HuH-7 (cell line): ENCODE data around the gene SLC27A3.
"Not testable (repeated sequence)": the region's sequence is repeated elsewhere in the genome, so short reads cannot be mapped to it uniquely, and the experiment has no call there.

ENCODE experiments used
- DNase-seq: peaks from one replicate; pipeline ENCODE4 v3.0.0; 2011; ENCODE audit warnings: low spot score

Gene SLC27A3

DNA sequence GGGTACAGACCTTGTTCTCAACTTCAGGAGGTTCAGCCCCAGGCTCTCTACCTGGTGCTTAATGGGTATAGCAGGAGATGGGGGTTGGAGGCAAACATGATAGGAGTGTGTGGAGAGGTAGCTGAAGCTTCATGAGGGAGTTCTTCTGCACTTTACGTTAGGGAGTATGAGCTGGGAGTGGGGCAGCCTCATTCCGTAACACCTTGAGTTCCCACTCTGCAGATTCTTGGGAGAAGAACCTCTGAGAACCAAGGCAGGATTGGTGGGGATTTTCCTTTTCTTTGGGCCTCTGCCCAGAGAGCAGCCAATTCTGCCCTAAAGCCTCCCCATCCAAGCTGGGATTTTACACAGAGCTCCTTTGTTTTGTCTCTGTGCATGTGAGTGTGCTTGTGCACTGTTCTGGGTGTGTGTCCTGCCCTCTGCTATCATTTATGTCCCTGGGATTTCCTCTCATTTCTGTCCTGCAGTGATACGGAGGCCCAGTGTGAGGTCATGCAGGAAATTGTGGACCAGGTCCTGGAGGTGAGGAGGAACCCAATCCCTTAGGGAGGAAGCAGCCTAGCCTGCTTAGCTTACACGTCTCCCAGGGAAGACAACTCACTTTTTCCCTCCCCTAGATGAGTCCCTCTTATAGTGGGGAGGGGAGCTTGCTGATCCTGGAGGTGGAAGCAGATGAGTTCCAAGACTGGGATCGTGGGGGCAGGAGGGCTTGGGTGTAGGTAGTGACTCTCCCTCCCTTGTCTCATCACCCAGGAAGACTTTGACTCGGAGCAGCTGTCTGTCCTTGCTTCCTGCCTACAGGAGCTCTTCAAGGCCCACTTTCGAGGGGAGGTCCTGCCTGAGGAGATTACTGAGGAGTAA is 11.6 kb upstream of the SLC27A3 start:
- no peak for DNase-seq

DNA sequence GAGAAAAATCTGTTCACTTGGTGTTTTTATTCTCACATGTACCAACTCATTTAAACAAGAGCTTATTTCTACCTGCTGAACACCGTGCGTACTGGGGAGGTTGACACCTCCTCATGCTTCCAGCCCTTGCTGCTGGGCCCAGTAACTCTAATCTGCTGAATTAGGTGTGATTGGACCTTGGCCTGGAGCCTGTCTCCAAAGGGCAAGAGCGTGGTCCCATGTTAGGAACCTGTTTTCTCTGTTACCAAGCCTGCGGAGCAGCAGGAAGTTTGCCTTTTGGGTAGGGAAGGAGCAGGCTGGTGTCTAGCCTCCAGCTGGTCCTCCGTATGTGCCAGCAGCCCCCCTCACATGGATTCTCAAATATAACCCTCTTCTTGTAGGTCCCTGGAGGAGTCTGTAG is 10.9 kb upstream of the SLC27A3 start:
- no peak for DNase-seq

DNA sequence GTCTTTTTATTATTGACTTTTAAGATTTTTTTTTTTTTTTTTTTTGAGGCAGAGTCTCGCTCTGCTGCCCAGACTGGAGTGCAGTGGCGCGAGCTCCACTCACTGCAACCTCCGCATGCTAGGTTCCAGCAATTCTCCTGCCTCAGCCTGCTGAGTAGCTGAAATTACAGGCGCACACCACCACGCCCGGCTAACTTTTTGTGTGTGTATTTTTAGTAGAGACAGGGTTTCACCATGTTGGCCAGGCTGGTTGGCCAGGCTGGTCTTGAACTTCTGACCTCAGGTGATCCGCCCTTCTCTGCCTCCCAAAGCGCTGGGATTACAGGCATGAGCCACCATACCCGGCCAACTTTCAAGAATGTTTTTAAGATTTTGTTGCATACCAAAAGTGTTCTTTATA is 8.5 kb upstream of the SLC27A3 start:
- DNase-seq, result not testable (repeated sequence)

DNA sequence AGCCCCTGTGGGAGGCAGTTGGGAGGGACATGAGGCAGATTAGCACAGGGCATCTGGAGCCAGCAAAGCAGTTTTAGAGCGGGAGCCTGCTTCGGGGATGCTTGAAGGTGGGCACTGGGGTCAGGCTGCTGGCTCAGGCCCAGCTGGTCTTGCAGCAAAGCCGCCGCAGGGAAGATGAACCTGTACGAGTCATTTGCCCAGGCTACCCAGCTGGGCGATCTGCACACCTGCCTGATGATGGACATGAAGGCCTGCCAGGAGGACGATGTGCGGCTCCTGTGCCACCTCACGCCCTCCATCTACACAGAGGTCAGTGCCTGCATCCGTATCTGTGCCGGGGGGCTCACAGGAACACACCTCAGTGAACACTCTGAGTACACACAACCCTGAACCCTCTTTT is 7.7 kb upstream of the SLC27A3 start:
- DNase-seq, result no peak

DNA sequence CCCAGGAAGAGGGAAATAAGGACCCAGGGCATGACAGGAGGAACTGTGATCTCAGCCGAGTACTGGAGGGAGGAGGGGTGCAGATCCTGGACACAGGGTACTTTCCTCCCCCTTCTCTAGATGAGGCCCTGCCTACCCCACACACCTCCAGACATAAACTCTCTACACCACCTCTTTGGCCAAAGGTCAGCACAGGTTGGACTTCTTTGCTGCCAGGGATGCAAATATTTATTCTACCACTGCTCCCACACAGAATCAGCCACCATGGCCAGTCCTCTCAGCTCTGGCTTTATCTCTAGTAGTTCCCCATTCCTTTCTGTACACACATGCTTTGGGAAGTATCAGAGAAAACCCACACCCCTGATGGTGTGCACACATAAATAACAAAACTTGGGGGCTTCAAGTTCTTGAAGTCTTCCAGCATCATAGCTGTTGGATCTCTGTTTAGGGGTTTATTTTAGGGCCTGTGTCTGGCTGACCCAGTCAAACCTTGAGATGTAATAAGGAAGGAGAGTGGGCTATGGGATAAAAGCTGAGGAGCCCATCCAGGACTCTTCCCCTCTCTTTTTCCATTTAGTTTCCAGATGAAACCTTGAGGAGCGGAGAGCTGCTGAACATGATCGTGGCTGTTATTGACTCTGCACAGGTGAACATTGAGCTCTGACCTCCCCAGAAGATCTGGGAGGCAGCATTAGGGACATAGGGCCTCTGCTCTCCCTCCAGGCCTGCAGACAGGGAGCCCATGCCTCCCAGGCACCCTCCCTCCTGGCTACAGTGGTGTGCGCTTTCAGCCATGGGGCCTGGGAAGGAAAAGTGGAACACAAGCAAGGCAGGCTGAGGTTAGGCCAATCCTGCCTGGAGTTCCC is 6.7 kb upstream of the SLC27A3 start:
- DNase-seq, result peak; percentile 66

DNA sequence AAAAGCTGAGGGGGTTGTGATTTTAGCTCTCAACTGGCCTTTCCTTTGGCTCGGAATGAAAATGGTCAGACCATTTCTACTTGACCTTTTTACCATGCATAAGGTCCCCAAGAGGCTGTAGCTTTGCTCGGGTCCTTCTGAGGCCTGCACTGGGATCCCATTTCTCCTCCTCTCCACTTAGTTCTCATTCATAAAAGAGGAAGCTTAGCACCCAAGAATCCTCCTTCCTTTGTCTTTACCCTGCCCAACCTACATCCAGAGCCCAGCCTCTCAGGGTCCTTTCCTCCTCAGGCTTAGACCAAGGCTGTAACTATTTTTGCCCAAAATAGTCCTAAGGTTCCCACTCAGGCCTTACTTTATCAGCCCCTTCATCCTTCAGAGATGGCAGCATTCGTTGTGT is 6.0 kb upstream of the SLC27A3 start:
- DNase-seq, result no peak

DNA sequence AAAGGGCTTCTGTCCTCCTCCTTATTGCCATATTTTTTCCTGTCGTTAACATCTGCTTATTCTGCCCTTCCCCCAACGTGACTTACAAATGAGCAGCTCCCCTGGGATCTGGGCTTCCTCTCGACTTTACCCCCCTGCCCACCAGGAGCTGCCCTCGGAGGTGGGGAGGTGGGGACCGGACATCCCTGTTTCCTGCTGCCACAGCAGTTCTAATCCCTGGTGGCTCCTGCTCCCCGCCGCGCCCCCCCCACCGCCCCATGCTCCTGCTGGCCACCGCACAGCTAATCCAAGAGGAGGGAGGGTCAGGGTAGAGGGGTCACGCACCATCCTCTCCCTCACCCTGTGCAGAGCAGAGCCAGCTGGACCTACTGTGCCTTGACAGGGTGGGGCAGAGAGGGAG is 4.4 kb upstream of the SLC27A3 start:
- DNase-seq, result no peak

DNA sequence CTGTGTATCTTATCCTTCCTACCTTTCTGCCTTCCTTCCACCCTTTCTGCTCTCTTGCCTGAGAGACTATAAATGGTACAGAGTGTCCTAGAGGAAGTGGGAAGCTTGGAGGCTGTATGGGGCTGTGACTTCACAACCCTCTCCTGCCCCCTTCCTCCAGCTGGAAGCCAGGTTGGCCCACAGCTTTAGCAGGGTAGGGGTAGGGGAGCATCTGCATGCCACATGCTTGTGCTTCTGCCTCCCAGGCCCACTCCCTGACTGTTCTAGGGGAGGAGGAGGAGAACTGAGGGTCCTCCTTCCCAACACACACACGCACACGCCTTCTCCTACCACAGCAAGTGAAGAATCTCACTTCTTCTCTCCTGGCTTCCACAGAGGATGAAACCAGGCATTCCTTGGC is 3.9 kb upstream of the SLC27A3 start:
- DNase-seq, result no peak

DNA sequence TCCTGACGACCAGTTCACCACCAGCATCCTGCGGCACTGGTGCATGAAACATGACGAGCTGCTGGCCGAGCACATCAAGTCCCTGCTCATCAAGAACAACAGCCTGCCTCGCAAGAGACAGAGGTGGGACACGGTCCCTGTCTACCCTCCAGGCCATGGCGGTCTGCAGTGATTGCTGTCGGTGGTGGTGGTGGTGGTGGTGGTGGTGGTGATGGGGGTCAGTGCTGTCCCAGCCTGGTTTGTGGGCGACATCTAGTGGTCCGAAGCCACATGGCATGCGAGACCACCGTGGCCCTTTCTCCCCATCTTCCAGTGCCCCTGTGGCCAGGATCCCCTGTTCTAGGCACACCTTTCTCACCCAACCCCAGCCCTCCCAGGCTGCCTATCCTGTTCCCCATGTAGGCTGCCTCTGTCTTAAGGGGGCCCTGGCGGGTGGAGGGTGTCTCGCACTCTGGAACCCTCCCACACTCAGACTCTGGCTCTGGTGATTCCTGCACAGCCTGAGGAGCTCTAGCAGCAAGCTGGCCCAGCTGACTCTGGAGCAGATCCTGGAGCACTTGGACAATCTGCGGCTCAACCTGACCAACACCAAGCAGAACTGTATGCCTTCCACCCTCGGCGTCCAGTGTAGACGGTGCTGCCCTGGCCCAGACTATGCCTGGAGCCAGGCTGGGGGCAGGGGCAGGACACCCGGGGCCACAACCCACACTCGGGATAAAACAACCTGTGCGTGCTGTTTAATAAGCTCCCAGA is 3.2 kb upstream of the SLC27A3 start:
- DNase-seq, result peak; percentile 73

DNA sequence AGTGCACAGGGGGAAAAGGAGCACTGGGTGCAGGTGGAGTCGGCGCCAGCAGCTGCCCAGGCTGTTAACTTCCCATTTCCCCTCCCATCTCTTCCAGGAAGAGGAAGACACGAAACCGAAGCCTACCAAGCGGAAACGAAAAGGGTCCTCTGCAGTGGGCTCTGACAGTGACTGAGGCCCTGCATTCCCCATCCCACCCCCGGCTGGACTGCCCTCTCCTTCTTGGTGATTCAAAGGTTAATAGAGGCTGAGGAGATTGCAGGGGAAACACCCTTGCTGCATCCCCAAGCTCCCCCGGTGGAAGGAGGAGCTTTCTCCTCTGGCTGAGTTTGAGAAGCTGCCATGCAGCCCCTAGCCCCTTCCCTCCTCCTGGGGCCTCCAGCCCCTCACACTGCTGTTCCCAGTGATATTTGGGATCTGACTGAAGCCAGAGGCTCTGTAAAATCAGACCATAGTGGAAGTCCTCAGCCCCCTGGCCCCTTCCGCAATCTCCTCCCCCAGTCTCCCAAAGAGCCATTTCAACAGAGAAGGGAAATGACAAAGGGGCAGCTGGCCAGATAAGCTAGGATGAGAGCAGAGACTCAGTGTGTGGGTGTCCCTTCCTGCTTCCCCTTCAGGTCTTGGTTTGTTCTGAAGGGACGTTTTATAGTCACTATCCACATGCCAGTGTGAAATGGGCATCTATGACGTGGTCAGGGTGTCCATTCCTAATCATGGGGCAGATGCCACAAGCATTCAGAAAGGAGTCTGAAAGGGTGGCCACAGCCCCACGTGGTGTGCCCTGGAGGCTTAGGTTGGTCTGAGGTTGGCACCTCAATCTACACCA is 1.9 kb upstream of the SLC27A3 start:
- DNase-seq, result no peak

DNA sequence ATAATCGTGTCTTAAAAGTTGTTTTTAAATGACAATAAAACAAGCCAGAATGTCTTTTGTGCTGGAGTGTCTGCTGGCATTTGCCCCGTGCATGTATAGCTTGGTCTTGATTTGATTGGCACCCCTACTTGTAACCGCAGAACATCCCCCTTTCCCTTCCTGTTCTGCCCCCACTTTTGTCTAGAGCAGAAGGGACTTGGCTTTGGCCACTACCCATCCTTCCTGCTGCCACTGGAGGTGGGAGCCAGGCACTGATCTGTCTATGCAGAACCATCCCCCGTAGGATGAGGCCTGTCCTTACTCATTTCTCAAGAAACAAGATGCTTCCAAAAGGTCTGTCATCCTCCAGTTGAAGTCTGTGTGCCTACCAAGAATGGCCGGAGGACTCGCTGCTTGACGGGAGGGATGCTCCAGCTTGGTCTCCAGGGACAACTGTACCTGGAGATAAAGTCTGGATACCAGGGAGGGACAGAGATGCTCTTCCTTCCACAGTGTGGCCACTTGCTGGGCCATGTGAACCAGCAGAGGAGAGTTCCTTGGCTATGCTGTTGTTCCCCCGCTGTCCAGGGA is 1.1 kb upstream of the SLC27A3 start:
- DNase-seq, result no peak

DNA sequence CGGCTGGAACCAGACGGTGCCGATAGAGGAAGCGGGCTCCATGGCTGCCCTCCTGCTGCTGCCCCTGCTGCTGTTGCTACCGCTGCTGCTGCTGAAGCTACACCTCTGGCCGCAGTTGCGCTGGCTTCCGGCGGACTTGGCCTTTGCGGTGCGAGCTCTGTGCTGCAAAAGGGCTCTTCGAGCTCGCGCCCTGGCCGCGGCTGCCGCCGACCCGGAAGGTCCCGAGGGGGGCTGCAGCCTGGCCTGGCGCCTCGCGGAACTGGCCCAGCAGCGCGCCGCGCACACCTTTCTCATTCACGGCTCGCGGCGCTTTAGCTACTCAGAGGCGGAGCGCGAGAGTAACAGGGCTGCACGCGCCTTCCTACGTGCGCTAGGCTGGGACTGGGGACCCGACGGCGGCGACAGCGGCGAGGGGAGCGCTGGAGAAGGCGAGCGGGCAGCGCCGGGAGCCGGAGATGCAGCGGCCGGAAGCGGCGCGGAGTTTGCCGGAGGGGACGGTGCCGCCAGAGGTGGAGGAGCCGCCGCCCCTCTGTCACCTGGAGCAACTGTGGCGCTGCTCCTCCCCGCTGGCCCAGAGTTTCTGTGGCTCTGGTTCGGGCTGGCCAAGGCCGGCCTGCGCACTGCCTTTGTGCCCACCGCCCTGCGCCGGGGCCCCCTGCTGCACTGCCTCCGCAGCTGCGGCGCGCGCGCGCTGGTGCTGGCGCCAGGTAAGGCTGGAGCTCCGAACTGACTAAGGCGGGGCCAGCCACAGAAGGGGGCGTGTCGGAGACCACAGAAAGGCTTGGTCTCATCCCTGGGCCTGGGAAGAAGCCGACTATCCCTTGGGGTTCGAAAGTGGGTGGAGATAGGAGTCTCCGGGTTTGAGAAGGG is 486 bp downstream of the SLC27A3 start:
- DNase-seq, result peak; percentile 84

DNA sequence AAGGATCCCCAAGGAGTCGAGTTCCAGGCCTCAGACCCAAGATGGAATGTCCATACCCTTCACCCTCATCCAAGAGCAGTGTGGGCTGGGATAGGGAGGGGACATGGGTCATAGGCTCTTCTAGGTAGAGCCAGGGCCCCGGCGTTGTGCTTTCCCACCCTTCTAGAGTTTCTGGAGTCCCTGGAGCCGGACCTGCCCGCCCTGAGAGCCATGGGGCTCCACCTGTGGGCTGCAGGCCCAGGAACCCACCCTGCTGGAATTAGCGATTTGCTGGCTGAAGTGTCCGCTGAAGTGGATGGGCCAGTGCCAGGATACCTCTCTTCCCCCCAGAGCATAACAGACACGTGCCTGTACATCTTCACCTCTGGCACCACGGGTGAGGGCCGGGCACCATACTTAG is 1.1 kb downstream of the SLC27A3 start:
- no peak for DNase-seq

DNA sequence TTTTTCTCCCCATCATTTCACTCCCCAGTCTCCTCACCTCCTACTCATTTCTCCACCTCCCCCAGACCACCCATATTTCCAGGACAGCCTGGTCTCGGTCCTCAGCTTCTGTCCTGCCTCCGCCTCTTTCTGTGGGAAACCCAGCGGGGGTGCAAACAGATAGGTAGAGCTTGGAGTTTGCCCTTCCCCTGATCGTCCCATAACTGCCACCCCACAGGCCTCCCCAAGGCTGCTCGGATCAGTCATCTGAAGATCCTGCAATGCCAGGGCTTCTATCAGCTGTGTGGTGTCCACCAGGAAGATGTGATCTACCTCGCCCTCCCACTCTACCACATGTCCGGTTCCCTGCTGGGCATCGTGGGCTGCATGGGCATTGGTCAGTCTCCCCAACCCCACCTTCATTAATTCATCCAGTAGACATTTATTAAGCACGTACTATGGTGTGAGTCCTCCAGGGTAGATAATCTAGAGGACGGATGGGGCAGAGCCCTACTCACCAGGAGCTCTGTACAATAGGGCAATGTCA is 1.7 kb downstream of the SLC27A3 start:
- DNase-seq, result no peak

DNA sequence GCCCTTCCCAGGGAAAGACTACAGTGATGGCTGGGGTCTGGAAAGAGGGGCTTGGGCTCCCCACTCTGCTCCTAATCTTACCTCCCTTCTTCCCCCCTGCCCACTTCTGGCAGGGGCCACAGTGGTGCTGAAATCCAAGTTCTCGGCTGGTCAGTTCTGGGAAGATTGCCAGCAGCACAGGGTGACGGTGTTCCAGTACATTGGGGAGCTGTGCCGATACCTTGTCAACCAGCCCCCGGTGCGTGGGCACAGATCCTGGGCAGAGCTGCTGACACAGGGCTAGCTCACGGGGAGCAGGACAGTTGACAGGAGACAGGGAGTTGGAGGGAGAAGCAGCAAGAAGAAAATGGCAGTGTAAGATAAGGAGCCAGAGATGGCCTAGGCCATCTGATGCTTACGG is 2.4 kb downstream of the SLC27A3 start:
- no peak for DNase-seq

DNA sequence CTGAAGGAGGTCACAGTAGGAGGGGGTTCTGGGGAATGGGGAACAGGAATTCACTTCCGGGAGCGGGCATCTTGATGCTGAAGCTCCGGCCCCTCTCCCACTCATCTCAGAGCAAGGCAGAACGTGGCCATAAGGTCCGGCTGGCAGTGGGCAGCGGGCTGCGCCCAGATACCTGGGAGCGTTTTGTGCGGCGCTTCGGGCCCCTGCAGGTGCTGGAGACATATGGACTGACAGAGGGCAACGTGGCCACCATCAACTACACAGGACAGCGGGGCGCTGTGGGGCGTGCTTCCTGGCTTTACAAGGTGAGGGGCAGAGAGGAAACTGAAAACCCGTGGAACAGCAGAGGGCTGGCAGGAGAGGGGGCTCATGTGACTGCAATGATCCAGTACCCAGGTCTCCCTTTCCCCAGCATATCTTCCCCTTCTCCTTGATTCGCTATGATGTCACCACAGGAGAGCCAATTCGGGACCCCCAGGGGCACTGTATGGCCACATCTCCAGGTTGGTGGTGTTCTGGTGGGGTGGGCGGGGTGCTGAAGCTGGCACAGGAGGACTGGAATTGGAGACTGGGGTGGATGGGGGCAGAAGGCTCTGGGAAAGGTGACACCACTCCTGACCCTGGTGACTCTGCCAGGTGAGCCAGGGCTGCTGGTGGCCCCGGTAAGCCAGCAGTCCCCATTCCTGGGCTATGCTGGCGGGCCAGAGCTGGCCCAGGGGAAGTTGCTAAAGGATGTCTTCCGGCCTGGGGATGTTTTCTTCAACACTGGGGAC is 3.0 kb downstream of the SLC27A3 start:
- DNase-seq, result no peak

DNA sequence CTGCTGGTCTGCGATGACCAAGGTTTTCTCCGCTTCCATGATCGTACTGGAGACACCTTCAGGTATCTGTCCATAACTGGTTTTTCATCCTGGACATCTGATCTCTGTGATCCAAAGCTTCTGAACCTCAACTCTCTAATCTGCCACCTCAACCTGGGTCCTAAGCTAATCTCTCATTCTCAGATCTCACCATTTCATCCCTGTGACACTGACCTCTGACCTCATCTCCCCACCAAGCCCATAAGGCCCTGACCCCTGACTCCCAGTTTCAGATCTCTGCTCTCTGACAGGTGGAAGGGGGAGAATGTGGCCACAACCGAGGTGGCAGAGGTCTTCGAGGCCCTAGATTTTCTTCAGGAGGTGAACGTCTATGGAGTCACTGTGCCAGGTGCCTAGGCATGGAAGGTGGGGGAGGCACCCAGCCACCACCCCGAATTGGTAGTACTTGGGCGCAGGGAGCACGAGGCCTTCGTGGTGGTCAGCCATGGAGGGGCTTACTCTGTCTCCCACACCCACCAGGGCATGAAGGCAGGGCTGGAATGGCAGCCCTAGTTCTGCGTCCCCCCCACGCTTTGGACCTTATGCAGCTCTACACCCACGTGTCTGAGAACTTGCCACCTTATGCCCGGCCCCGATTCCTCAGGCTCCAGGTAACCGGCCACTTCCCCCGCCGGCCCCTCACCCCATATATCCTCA is 3.8 kb downstream of the SLC27A3 start:
- no peak for DNase-seq

DNA sequence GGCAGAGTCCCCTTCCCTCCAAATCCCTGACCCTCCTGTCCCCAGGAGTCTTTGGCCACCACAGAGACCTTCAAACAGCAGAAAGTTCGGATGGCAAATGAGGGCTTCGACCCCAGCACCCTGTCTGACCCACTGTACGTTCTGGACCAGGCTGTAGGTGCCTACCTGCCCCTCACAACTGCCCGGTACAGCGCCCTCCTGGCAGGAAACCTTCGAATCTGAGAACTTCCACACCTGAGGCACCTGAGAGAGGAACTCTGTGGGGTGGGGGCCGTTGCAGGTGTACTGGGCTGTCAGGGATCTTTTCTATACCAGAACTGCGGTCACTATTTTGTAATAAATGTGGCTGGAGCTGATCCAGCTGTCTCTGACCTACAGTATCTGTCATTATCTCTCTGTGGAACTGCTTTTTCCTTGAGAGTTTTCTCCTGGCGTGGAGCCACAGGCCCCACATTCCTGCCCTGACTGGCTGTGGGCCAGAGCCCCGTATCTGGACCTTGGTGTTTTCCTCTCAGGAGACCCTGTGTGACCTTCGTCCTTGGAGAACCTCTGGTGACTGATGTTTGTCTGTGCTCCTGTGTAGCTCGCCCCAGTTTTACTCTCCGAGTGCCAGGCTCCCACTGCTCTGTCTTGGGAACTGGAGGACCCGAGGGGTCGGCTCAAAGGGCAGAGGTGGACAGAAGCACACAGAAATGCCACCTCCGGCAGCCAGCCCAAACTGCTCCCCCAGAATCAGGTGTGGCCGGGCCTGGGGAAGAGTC is 4.8 kb downstream of the SLC27A3 start:
- no peak for DNase-seq
